Testis (tissue), 3 donors: ENCODE measurements around the gene C12orf57. TPM values are rescaled to one million over a fixed set of nuclear protein-coding genes. Genes with fewer than 3 reads are reported as not detected.

Experiments
- DNase-seq: peaks from one replicate; pipeline ENCODE4 v3.0.0-alpha.2; 2019
- H3K27ac ChIP-seq, 2 donors: fragments of 200-600 bp; sonication (generic); one replicate each; pipeline ENCODE4 v1.5.1; 2019
- H3K27me3 ChIP-seq: fragments of 200-600 bp; sonication (generic); one replicate; pipeline ENCODE4 v1.5.1; 2019
- H3K36me3 ChIP-seq: fragments of 200-600 bp; sonication (generic); one replicate; pipeline ENCODE4 v1.5.1; 2017; ENCODE audit warnings: low read depth; ENCODE audit errors: missing control alignments
- H3K4me1 ChIP-seq: fragments of 200-600 bp; sonication (generic); one replicate; pipeline ENCODE4 v1.5.1; 2019
- H3K4me3 ChIP-seq, 2 donors: fragments of 200-600 bp; sonication (generic); one replicate each; pipeline ENCODE4 v1.5.1; 2017 to 2019
- H3K9me3 ChIP-seq: fragments of 200-600 bp; sonication (generic); one replicate; pipeline ENCODE4 v1.5.1; 2017
- CTCF ChIP-seq, 3 experiments: fragments of 450-650 bp in 2 of 3; fragments of 200-600 bp in 1 of 3; sonication (generic) in 1 of 3; IDR thresholded peaks; one replicate each; pipeline ENCODE4 v1.5.1; 2016 to 2019; ENCODE audit warnings: antibody characterized with exemption in 3 of 3, mild to moderate bottlenecking in 2 of 3, moderate library complexity in 1 of 3
- POLR2A ChIP-seq: fragments of 450-650 bp; IDR thresholded peaks from one replicate; pipeline ENCODE4 v1.6.1; 2017; ENCODE audit warnings: antibody characterized with exemption, mild to moderate bottlenecking, moderate library complexity
- WGBS, 2 donors: methylation state at CpG; one replicate each; pipeline ENCODE4 v1.1.5; 2018; 5-methylcytosine and 5-hydroxymethylcytosine counted together
- intact Hi-C: fragments of 100-400 bp; cut with DNase I; formaldehyde crosslinking; loops from one replicate; pipeline ENCODE4 v1.15.1; 2023; ENCODE audit warnings: low total_unique reads
- microRNA counts, 2 donors: library from miRNA; unstranded; fragments of <30 nt; microRNA quantifications; one replicate each; lab custom pipeline; 2016
- microRNA-seq, 2 donors: library from miRNA; unstranded; fragments of <30 nt; microRNA quantifications; one replicate each; pipeline ENCODE4, GENCODE V29; 2016; ENCODE audit warnings: borderline number of aligned reads in 2 of 2, borderline replicate concordance in 1 of 2
- polyA plus RNA-seq: library from polyadenylated mRNA; stranded (reverse); fragments of 350-450 nt; fragmentation: Illumina TruSeq; extraction: RNeasy Lipid Tissue Mini Kit (QIAGEN cat#74804); gene quantifications from one replicate; pipeline ENCODE4 v1.2.3, GENCODE V29; 2014; ENCODE audit warnings: low read depth, low replicate concordance; ENCODE audit not compliant: insufficient read depth
- small RNA-seq, 2 donors: library from RNA; depleted of rRNA; stranded (forward); fragments of <200 nt; gene quantifications; one replicate each; pipeline ENCODE3, GENCODE V24; 2016
- total RNA-seq, 2 donors: library from RNA; depleted of rRNA; stranded (reverse); fragments of >200 nt; gene quantifications; one replicate each; pipeline ENCODE4 v1.2.3, GENCODE V29; 2016

Gene C12orf57
- total and polyA plus RNA-seq, 3 donors from 2014 or later = 141 to 236 (median 143) TPM

GRCh38 chr12:6987956-6988553, 44.2 kb downstream of the C12orf57 start:
- Histone ChIP-seq H3K36me3 (no peaks in the 10 kb centered on the region), H3K4me1 (no peaks in the 10 kb centered on the region), H3K27ac (no peak overlapping the region), H3K27me3 (no peaks in the 10 kb centered on the region), H3K4me3 (no peak overlapping the region), H3K9me3 (no peaks in the 10 kb centered on the region)
- no peak for DNase-seq
- TF ChIP-seq POLR2A (no peak), CTCF (IDR thresholded peaks at IDR 0.05) (no peak)
- WGBS, 2 donors = 89 to 91% methylated on average over 11 of the region's 11 CpGs
- intact Hi-C loops = no loop called here

MicroRNAs encoded within 50 kb of the gene (microRNA counts, 767-probe panel; counts per million panel counts)
- microRNA hsa-miR-141-3p (lab: Ali Mortazavi, UCI) (0 to 152 counts per million in 2 donors), microRNA hsa-miR-200c-3p (lab: Ali Mortazavi, UCI) (0 to 152 counts per million in 2 donors)

Small RNAs within 50 kb of the gene (microRNA-seq; reads per million reads assigned to microRNA genes)
- 2.8 to 9.0 reads per million in 2 donors for gene MIR141
- 122 to 307 reads per million in 2 donors for gene MIR200C

Small RNAs within 50 kb of the gene (small RNA-seq; reads per million reads assigned to genes)
- gene MIR141 = 0.09 to 0.92 reads per million in 2 donors
- 0 to 1.5 reads per million in 2 donors for gene MIR200C
- gene RNU7-1 = 0 reads per million in 2 donors
- gene SCARNA12 = 0.09 to 0.92 reads per million in 2 donors

Other genes with a start within 250 kb of the C12orf57 start
- 1 to 10 TPM; 3.3 to 5.8 TPM for gene PIANP, start 243.2 kb upstream of the C12orf57 start, total RNA-seq
- gene PIANP, start 243.2 kb upstream of the C12orf57 start, polyA plus RNA-seq = 7.6 TPM
- gene COPS7A, start 220.0 kb upstream of the C12orf57 start, total RNA-seq = 10 to 100 TPM; 68.3 to 82.4 TPM
- gene COPS7A, start 220.0 kb upstream of the C12orf57 start, polyA plus RNA-seq = 69.4 TPM
- 100 to 1,000 TPM; 211 to 242 TPM for gene MLF2, start 190.9 kb upstream of the C12orf57 start, total RNA-seq
- gene MLF2, start 190.9 kb upstream of the C12orf57 start, polyA plus RNA-seq = 177 TPM
- 10 to 100 TPM; 53.4 to 64.3 TPM for gene PTMS, start 177.7 kb upstream of the C12orf57 start, total RNA-seq
- 185 TPM for gene PTMS, start 177.7 kb upstream of the C12orf57 start, polyA plus RNA-seq
- gene LAG3, start 171.5 kb upstream of the C12orf57 start, total RNA-seq = 1 to 10 TPM; 4.1 to 7.1 TPM
- 6.3 TPM for gene LAG3, start 171.5 kb upstream of the C12orf57 start, polyA plus RNA-seq
- 1 to 10 TPM; 2.0 to 4.5 TPM for gene CD4, start 154.5 kb upstream of the C12orf57 start, total RNA-seq
- gene CD4, start 154.5 kb upstream of the C12orf57 start, polyA plus RNA-seq = 22.2 TPM
- gene GPR162, start 122.2 kb upstream of the C12orf57 start, total RNA-seq = 1 to 10 TPM in 1 of 2 donors, under 1 TPM in 1; 0.94 to 2.2 TPM
- 1.8 TPM for gene GPR162, start 122.2 kb upstream of the C12orf57 start, polyA plus RNA-seq
- gene P3H3, start 115.6 kb upstream of the C12orf57 start, total RNA-seq = 10 to 100 TPM; 13.1 to 18.8 TPM
- 19.2 TPM for gene P3H3, start 115.6 kb upstream of the C12orf57 start, polyA plus RNA-seq
- 1 to 10 TPM; 4.8 to 5.0 TPM for gene GNB3, start 103.1 kb upstream of the C12orf57 start, total RNA-seq
- gene GNB3, start 103.1 kb upstream of the C12orf57 start, polyA plus RNA-seq = 1.6 TPM
- 10 to 100 TPM; 27.5 to 43.5 TPM for gene CDCA3, start 92.7 kb upstream of the C12orf57 start, total RNA-seq
- 81.7 TPM for gene CDCA3, start 92.7 kb upstream of the C12orf57 start, polyA plus RNA-seq
- 10 to 100 TPM; 96.1 to 97.5 TPM for gene USP5, start 91.9 kb upstream of the C12orf57 start, total RNA-seq
- gene USP5, start 91.9 kb upstream of the C12orf57 start, polyA plus RNA-seq = 154 TPM
- gene TPI1, start 76.5 kb upstream of the C12orf57 start, total RNA-seq = 100 to 1,000 TPM; 347 to 356 TPM
- gene TPI1, start 76.5 kb upstream of the C12orf57 start, polyA plus RNA-seq = 544 TPM
- gene SPSB2, start 70.7 kb upstream of the C12orf57 start, total RNA-seq = 10 to 100 TPM; 11.6 to 22.0 TPM
- gene SPSB2, start 70.7 kb upstream of the C12orf57 start, polyA plus RNA-seq = 21.3 TPM
- gene LRRC23, start 39.2 kb upstream of the C12orf57 start, total RNA-seq = 10 to 100 TPM; 32.7 to 33.9 TPM
- gene LRRC23, start 39.2 kb upstream of the C12orf57 start, polyA plus RNA-seq = 112 TPM
- gene ENO2, start 29.4 kb upstream of the C12orf57 start, total RNA-seq = 1 to 10 TPM; 8.8 to 8.9 TPM
- gene ENO2, start 29.4 kb upstream of the C12orf57 start, polyA plus RNA-seq = 14.3 TPM
- gene ATN1, start 16.1 kb upstream of the C12orf57 start, total RNA-seq = 10 to 100 TPM; 63.4 to 73.2 TPM
- gene ATN1, start 16.1 kb upstream of the C12orf57 start, polyA plus RNA-seq = 40.5 TPM
- not detected for gene RNU7-1, start 206 bp upstream of the C12orf57 start, total RNA-seq
- gene RNU7-1, start 206 bp upstream of the C12orf57 start, polyA plus RNA-seq = not detected
- gene PTPN6, start 7.3 kb downstream of the C12orf57 start, total RNA-seq = 1 to 10 TPM; 3.7 to 9.1 TPM
- 19.1 TPM for gene PTPN6, start 7.3 kb downstream of the C12orf57 start, polyA plus RNA-seq
- gene PHB2, start 26.6 kb downstream of the C12orf57 start, total RNA-seq = 100 to 1,000 TPM; 118 to 153 TPM
- gene PHB2, start 26.6 kb downstream of the C12orf57 start, polyA plus RNA-seq = 97.3 TPM
- gene EMG1, start 26.9 kb downstream of the C12orf57 start, total RNA-seq = 10 to 100 TPM; 40.2 to 45.5 TPM
- 36.7 TPM for gene EMG1, start 26.9 kb downstream of the C12orf57 start, polyA plus RNA-seq
- 10 to 100 TPM; 26.0 to 30.2 TPM for gene LPCAT3, start 74.5 kb downstream of the C12orf57 start, total RNA-seq
- gene LPCAT3, start 74.5 kb downstream of the C12orf57 start, polyA plus RNA-seq = 33.2 TPM
- gene C1S, start 116.7 kb downstream of the C12orf57 start, total RNA-seq = 100 to 1,000 TPM in 1 of 2 donors, 10 to 100 TPM in 1; 86.1 to 190 TPM
- gene C1S, start 116.7 kb downstream of the C12orf57 start, polyA plus RNA-seq = 271 TPM
- 100 to 1,000 TPM in 1 of 2 donors, 10 to 100 TPM in 1; 51.4 to 174 TPM for gene C1R, start 148.4 kb downstream of the C12orf57 start, total RNA-seq
- 330 TPM for gene C1R, start 148.4 kb downstream of the C12orf57 start, polyA plus RNA-seq
- gene C1RL, start 165.2 kb downstream of the C12orf57 start, total RNA-seq = 10 to 100 TPM; 23.9 to 31.8 TPM
- gene C1RL, start 165.2 kb downstream of the C12orf57 start, polyA plus RNA-seq = 19.8 TPM
- gene RBP5, start 184.9 kb downstream of the C12orf57 start, total RNA-seq = 1 to 10 TPM; 1.1 to 4.0 TPM
- gene RBP5, start 184.9 kb downstream of the C12orf57 start, polyA plus RNA-seq = 11.8 TPM
- gene CLSTN3, start 186.3 kb downstream of the C12orf57 start, total RNA-seq = 10 to 100 TPM; 18.8 to 22.7 TPM
- gene CLSTN3, start 186.3 kb downstream of the C12orf57 start, polyA plus RNA-seq = 19.9 TPM
- 100 to 1,000 TPM; 121 to 134 TPM for gene PEX5, start 245.7 kb downstream of the C12orf57 start, total RNA-seq
- 120 TPM for gene PEX5, start 245.7 kb downstream of the C12orf57 start, polyA plus RNA-seq